Measurements from ENCODE around the gene RING1. TPM values are rescaled to one million over a fixed set of nuclear protein-coding genes. Genes with fewer than 3 reads are reported as not detected.

The RING1 gene
- total RNA-seq, 2 donors from 2014 or later, result 31.0 to 31.8 TPM

DNA sequence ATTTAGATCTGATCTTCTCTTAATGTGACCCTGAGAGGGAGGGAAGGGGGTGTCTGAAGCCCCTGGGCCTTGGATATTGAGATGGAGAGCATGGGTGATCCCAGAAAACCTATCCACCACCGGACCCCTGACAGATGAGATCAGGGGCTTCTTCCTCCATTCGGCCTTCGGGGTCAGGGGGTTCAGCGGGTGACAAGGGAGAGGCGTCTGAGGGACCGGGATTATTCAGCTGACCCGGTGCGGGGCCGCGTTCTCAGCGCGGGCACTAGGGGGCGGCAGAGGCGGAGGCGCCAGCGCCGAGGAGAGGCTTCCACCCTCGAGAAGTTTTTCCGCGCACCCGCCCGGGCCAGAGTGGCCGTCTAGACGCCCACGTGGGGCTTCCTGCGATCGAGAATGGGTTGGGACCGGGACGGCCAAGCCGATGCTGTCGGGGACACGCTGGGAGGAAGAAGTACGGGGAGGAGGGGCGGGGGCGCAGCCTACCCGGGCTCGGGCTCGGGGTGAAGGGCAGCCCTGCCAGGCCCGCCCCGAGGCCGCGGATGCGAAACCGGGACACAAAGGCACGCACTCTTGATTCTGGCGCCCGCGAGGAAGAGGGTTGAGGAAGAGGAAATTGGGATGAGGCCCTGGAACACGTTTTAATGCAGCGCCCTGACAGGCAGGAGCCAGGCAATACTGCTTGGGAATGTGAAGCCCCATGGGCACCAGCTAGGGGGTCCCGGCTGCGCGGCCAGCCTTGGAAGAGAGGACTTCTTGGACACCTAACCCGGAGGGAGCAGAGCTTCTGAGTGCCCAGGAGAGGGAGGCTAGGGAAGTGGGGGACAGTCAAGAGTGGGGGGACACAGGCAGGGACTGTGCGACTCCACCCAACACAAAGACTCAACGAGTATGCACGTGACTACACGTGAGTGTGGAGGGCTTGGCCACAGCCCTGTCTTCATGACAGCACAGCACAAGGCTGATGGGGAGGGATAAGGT, 46.7 kb upstream of the RING1 start:
- WGBS, 2 experiments (ENCODE audit: insufficient coverage in 1 of 2, insufficient read length in 1 of 2), result 17 to 19% methylated on average over 29 to 58 of the region's 58 CpGs
- peaks cover 15% of the 10 kb centered on the region for H3K27me3 ChIP-seq (ENCODE audit: control insufficient read depth, insufficient read depth, low read length, poor library complexity, severe bottlenecking)
- TF ChIP-seq, protein P1, sequence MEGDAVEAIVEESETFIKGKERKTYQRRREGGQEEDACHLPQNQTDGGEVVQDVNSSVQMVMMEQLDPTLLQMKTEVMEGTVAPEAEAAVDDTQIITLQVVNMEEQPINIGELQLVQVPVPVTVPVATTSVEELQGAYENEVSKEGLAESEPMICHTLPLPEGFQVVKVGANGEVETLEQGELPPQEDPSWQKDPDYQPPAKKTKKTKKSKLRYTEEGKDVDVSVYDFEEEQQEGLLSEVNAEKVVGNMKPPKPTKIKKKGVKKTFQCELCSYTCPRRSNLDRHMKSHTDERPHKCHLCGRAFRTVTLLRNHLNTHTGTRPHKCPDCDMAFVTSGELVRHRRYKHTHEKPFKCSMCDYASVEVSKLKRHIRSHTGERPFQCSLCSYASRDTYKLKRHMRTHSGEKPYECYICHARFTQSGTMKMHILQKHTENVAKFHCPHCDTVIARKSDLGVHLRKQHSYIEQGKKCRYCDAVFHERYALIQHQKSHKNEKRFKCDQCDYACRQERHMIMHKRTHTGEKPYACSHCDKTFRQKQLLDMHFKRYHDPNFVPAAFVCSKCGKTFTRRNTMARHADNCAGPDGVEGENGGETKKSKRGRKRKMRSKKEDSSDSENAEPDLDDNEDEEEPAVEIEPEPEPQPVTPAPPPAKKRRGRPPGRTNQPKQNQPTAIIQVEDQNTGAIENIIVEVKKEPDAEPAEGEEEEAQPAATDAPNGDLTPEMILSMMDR (conservative IDR thresholded peaks at IDR 0.05), result peak; percentile 93
- no peak overlapping the region for H3K27ac ChIP-seq (ENCODE audit: low read depth, low read length)
- Mint-ChIP-seq H3K4me1 (no peaks in the 10 kb centered on the region), H3K4me3 (peak overlapping the region; percentile 68), H3K36me3 (ENCODE audit: low read depth) (no peaks in the 10 kb centered on the region), H3K27me3 (ENCODE audit: insufficient read depth) (peaks cover 35% of the 10 kb centered on the region), H3K9me3 (no peaks in the 10 kb centered on the region), H3K27ac (no peak overlapping the region)
- peak overlapping the region; percentile 74 for H3K4me3 ChIP-seq (ENCODE audit: low read length)
- peak; percentile 92 for DNase-seq
- no peaks in the 10 kb centered on the region for H3K4me1 ChIP-seq (ENCODE audit: control insufficient read depth, insufficient read depth, low read length)
- no peaks in the 10 kb centered on the region for H3K36me3 ChIP-seq (ENCODE audit: control insufficient read depth, insufficient read depth, low read length)
- no peak overlapping the region for H3K9ac ChIP-seq (ENCODE audit: extremely low read depth, low read length, poor library complexity, severe bottlenecking)
- no peaks in the 10 kb centered on the region for H3K9me3 ChIP-seq (ENCODE audit: control insufficient read depth, low read length)

DNA sequence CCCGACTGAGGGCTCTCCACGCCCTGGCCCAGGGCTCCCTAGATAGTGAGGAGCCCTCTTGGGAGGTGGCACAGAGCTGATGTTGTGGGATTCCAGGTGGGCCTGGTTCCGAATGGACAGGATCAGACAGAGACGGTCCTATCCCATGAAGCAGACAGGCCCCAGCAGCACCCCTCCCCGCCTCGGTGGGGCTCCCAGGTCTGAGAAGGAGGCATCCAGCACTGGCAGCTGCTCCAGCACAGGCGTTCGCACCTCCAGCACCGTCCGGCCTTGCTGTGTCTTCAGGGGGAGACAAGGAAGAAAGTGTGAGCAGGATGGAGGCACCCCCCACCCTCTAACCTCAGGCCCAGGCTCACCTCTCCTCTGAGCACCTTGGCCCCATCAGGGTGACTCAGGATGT, 44.8 kb upstream of the RING1 start:
- no peaks in the 10 kb centered on the region for H3K36me3 Mint-ChIP-seq (ENCODE audit: low read depth)
- TF ChIP-seq, protein P1 (conservative IDR thresholded peaks at IDR 0.05), result no peak
- Histone ChIP-seq H3K4me1 (ENCODE audit: control insufficient read depth, insufficient read depth, low read length) (no peaks in the 10 kb centered on the region), H3K9me3 (ENCODE audit: control insufficient read depth, low read length) (no peaks in the 10 kb centered on the region), H3K36me3 (ENCODE audit: control insufficient read depth, insufficient read depth, low read length) (no peaks in the 10 kb centered on the region), H3K27me3 (ENCODE audit: control insufficient read depth, insufficient read depth, low read length, poor library complexity, severe bottlenecking) (peaks cover 15% of the 10 kb centered on the region), H3K27ac (ENCODE audit: low read depth, low read length) (no peak overlapping the region), H3K9ac (ENCODE audit: extremely low read depth, low read length, poor library complexity, severe bottlenecking) (no peak overlapping the region), H3K4me3 (ENCODE audit: low read length) (no peak overlapping the region)
- H3K27me3 Mint-ChIP-seq (ENCODE audit: insufficient read depth), result peaks cover 35% of the 10 kb centered on the region
- WGBS, 2 experiments (ENCODE audit: insufficient coverage in 1 of 2, insufficient read length in 1 of 2), result 80 to 89% methylated on average over 7 to 10 of the region's 10 CpGs
- H3K27ac Mint-ChIP-seq, result no peak overlapping the region
- no peak overlapping the region for H3K4me3 Mint-ChIP-seq
- DNase-seq, result no peak
- no peaks in the 10 kb centered on the region for H3K4me1 Mint-ChIP-seq
- H3K9me3 Mint-ChIP-seq, result no peaks in the 10 kb centered on the region

DNA sequence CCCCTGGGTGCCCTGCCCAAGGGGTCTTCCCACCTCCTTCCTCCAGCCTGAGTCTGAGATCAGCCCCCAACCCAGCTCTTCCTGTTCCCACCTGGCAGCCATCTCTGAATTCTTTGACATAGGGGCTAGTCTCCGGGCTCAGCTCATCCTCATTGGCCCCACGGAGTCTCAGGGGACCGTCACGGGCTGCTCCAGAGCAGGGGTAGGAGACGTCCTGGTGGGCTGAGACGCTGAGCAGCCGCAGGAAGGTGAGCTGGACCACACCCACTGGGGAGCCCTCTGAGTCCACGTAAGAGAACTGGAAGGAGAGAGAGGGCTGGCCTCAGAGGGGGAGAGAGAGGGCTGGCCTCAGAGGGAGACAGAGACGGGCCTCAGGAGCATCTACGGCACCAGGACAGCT, 44.1 kb upstream of the RING1 start:
- no peaks in the 10 kb centered on the region for H3K9me3 ChIP-seq (ENCODE audit: control insufficient read depth, low read length)

More for the DNA sequence above, 44.1 kb upstream of the RING1 start:
- 52 to 74% methylated on average over 4 to 10 of the region's 10 CpGs for WGBS, 2 experiments (ENCODE audit: insufficient coverage in 1 of 2, insufficient read length in 1 of 2)
- Mint-ChIP-seq H3K27me3 (ENCODE audit: insufficient read depth) (peaks cover 37% of the 10 kb centered on the region), H3K9me3 (no peaks in the 10 kb centered on the region), H3K4me1 (no peaks in the 10 kb centered on the region), H3K4me3 (no peak overlapping the region), H3K27ac (no peak overlapping the region), H3K36me3 (ENCODE audit: low read depth) (no peaks in the 10 kb centered on the region)
- H3K36me3 ChIP-seq (ENCODE audit: control insufficient read depth, insufficient read depth, low read length), result no peaks in the 10 kb centered on the region
- TF ChIP-seq, protein P1 (conservative IDR thresholded peaks at IDR 0.05), result no peak
- H3K4me3 ChIP-seq (ENCODE audit: low read length), result no peak overlapping the region
- H3K27me3 ChIP-seq (ENCODE audit: control insufficient read depth, insufficient read depth, low read length, poor library complexity, severe bottlenecking), result peaks cover 15% of the 10 kb centered on the region
- DNase-seq, result peak; percentile 39
- H3K9ac ChIP-seq (ENCODE audit: extremely low read depth, low read length, poor library complexity, severe bottlenecking), result no peak overlapping the region
- H3K27ac ChIP-seq (ENCODE audit: low read depth, low read length), result no peak overlapping the region
- H3K4me1 ChIP-seq (ENCODE audit: control insufficient read depth, insufficient read depth, low read length), result no peaks in the 10 kb centered on the region
